ENCODE results near the gene C9. TPM values are rescaled to one million over a fixed set of nuclear protein-coding genes. Genes with fewer than 3 reads are reported as not detected.

Gene C9
- total and polyA plus RNA-seq, 2 experiments from 2014 or later: not detected

DNA sequence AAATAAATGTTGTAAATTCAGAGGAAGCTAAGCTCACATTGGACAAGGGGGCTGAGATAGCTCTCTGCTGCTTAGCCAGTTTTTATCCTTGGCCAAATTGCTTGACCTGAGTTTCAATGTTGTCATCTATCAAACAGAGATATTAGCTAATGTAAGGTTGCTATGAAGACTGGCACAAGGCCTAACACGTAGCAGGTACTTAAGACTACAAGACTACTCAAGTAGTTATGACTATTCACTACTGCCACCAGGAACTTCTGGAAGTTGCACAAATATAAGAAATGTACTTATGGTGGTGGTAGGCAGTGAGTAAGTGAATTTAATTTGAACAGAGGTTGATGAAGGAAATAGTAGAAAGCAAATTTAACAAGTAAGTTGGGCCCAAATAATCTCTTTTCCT lies 127.6 kb downstream of the C9 start:
- no peak overlapping the region for H3K27ac ChIP-seq (ENCODE audit: low read depth)
- no peaks in the 10 kb centered on the region for H3K36me3 ChIP-seq (ENCODE audit: insufficient read depth)
- peak overlapping the region; percentile 30; the same call in 1 of the 2 replicates for H2AFZ ChIP-seq
- no peaks in the 10 kb centered on the region for H4K20me1 ChIP-seq (replicated peaks; ENCODE audit: insufficient read depth)
- H3K4me3 ChIP-seq: no peak overlapping the region
- Mint-ChIP-seq H3K27ac (no peak overlapping the region), H3K4me1 (no peaks in the 10 kb centered on the region), H3K36me3 (ENCODE audit: low read depth) (peaks cover 8% of the 10 kb centered on the region; the same call in 1 of the 3 replicates), H3K9me3 (peaks cover 12% of the 10 kb centered on the region), H3K4me3 (no peak overlapping the region), H3K27me3 (ENCODE audit: insufficient read depth, low read depth, poor library complexity) (no peaks in the 10 kb centered on the region)
- H3K9me2 ChIP-seq (ENCODE audit: insufficient read depth): no peaks in the 10 kb centered on the region
- no peaks in the 10 kb centered on the region for H3K79me2 ChIP-seq (replicated peaks; ENCODE audit: insufficient read depth)
- TF ChIP-seq ZNF331 (CRISPR knock-in tag; IDR thresholded peaks at IDR 0.05; ENCODE audit: low read depth): no peak
- TF ChIP-seq NANOG (IDR thresholded peaks at IDR 0.05; ENCODE audit: borderline replicate concordance): no peak
- TF ChIP-seq STAT1 (IDR thresholded peaks at IDR 0.05; ENCODE audit: unreplicated experiment): no peak
- no peak for TF ChIP-seq JUNB (IDR thresholded peaks at IDR 0.05; ENCODE audit: unreplicated experiment)
- no peak for TF ChIP-seq ETS1 (IDR thresholded peaks at IDR 0.05)
- no peak for TF ChIP-seq ZNF114 (CRISPR knock-in tag; IDR thresholded peaks at IDR 0.05)
- no peak for TF ChIP-seq EZH2phosphoT487 (IDR thresholded peaks at IDR 0.05; ENCODE audit: unreplicated experiment)
- TF ChIP-seq, protein P1, sequence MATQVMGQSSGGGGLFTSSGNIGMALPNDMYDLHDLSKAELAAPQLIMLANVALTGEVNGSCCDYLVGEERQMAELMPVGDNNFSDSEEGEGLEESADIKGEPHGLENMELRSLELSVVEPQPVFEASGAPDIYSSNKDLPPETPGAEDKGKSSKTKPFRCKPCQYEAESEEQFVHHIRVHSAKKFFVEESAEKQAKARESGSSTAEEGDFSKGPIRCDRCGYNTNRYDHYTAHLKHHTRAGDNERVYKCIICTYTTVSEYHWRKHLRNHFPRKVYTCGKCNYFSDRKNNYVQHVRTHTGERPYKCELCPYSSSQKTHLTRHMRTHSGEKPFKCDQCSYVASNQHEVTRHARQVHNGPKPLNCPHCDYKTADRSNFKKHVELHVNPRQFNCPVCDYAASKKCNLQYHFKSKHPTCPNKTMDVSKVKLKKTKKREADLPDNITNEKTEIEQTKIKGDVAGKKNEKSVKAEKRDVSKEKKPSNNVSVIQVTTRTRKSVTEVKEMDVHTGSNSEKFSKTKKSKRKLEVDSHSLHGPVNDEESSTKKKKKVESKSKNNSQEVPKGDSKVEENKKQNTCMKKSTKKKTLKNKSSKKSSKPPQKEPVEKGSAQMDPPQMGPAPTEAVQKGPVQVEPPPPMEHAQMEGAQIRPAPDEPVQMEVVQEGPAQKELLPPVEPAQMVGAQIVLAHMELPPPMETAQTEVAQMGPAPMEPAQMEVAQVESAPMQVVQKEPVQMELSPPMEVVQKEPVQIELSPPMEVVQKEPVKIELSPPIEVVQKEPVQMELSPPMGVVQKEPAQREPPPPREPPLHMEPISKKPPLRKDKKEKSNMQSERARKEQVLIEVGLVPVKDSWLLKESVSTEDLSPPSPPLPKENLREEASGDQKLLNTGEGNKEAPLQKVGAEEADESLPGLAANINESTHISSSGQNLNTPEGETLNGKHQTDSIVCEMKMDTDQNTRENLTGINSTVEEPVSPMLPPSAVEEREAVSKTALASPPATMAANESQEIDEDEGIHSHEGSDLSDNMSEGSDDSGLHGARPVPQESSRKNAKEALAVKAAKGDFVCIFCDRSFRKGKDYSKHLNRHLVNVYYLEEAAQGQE (IDR thresholded peaks at IDR 0.05; ENCODE audit: unreplicated experiment): no peak
- no peak for TF ChIP-seq CTCF (conservative IDR thresholded peaks at IDR 0.05; ENCODE audit: low read depth in 2 of 2)
- no peak for TF ChIP-seq CREB1 (CRISPR knock-in tag; IDR thresholded peaks at IDR 0.05; ENCODE audit: low read depth)
- TF ChIP-seq POLR2AphosphoS5 (IDR thresholded peaks at IDR 0.05; ENCODE audit: low read depth): no peak
- TF ChIP-seq EZH2 (IDR thresholded peaks at IDR 0.05; ENCODE audit: low read depth, unreplicated experiment): no peak
- TF ChIP-seq, protein P2, sequence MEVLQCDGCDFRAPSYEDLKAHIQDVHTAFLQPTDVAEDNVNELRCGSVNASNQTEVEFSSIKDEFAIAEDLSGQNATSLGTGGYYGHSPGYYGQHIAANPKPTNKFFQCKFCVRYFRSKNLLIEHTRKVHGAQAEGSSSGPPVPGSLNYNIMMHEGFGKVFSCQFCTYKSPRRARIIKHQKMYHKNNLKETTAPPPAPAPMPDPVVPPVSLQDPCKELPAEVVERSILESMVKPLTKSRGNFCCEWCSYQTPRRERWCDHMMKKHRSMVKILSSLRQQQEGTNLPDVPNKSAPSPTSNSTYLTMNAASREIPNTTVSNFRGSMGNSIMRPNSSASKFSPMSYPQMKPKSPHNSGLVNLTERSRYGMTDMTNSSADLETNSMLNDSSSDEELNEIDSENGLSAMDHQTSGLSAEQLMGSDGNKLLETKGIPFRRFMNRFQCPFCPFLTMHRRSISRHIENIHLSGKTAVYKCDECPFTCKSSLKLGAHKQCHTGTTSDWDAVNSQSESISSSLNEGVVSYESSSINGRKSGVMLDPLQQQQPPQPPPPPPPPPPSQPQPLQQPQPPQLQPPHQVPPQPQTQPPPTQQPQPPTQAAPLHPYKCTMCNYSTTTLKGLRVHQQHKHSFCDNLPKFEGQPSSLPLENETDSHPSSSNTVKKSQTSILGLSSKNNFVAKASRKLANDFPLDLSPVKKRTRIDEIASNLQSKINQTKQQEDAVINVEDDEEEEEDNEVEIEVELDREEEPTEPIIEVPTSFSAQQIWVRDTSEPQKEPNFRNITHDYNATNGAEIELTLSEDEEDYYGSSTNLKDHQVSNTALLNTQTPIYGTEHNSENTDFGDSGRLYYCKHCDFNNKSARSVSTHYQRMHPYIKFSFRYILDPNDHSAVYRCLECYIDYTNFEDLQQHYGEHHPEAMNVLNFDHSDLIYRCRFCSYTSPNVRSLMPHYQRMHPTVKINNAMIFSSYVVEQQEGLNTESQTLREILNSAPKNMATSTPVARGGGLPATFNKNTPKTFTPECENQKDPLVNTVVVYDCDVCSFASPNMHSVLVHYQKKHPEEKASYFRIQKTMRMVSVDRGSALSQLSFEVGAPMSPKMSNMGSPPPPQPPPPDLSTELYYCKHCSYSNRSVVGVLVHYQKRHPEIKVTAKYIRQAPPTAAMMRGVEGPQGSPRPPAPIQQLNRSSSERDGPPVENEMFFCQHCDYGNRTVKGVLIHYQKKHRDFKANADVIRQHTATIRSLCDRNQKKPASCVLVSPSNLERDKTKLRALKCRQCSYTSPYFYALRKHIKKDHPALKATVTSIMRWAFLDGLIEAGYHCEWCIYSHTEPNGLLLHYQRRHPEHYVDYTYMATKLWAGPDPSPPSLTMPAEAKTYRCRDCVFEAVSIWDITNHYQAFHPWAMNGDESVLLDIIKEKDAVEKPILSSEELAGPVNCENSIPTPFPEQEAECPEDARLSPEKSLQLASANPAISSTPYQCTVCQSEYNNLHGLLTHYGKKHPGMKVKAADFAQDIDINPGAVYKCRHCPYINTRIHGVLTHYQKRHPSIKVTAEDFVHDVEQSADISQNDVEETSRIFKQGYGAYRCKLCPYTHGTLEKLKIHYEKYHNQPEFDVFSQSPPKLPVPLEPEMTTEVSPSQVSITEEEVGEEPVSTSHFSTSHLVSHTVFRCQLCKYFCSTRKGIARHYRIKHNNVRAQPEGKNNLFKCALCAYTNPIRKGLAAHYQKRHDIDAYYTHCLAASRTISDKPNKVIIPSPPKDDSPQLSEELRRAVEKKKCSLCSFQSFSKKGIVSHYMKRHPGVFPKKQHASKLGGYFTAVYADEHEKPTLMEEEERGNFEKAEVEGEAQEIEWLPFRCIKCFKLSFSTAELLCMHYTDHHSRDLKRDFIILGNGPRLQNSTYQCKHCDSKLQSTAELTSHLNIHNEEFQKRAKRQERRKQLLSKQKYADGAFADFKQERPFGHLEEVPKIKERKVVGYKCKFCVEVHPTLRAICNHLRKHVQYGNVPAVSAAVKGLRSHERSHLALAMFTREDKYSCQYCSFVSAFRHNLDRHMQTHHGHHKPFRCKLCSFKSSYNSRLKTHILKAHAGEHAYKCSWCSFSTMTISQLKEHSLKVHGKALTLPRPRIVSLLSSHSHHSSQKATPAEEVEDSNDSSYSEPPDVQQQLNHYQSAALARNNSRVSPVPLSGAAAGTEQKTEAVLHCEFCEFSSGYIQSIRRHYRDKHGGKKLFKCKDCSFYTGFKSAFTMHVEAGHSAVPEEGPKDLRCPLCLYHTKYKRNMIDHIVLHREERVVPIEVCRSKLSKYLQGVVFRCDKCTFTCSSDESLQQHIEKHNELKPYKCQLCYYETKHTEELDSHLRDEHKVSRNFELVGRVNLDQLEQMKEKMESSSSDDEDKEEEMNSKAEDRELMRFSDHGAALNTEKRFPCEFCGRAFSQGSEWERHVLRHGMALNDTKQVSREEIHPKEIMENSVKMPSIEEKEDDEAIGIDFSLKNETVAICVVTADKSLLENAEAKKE (CRISPR knock-in tag; IDR thresholded peaks at IDR 0.05): no peak
- DNase-seq (ENCODE audit: low spot score) (no peak), ATAC-seq (no peak)
- no peaks in the 10 kb centered on the region for H3K27me3 ChIP-seq (ENCODE audit: insufficient read depth)
- H3F3A ChIP-seq (replicated peaks; ENCODE audit: low read depth): no peaks in the 10 kb centered on the region
- H3K4me1 ChIP-seq (ENCODE audit: insufficient read depth): no peaks in the 10 kb centered on the region
- H3K4me2 ChIP-seq: no peak overlapping the region

Data from GM23338 (cell line).